Right lobe of liver (tissue), 4 donors: ENCODE measurements around the gene CYP11A1.

Experiments
- POLR2A ChIP-seq: fragments of 450-650 bp; IDR thresholded peaks from one replicate; pipeline ENCODE4 v1.6.1; 2017; ENCODE audit warnings: antibody characterized with exemption, mild to moderate bottlenecking
- TF ChIP-seq, protein P1 (sequence below), 4 donors: fragments of 200-600 bp in 3 of 4; fragments of 450-650 bp in 1 of 4; IDR thresholded peaks; one replicate each; pipeline versions ENCODE4 v1.5.1 to v1.8.0; 2016 to 2022; ENCODE audit warnings: antibody characterized with exemption in 4 of 4, mild to moderate bottlenecking in 2 of 4
- donor health status: DM: no; HTN: no; CAD: no.
- donor health status: DM: no; HTN: no; CAD: no.
- donor health status: DM: no; HTN: yes; CAD: no.

DNA sequence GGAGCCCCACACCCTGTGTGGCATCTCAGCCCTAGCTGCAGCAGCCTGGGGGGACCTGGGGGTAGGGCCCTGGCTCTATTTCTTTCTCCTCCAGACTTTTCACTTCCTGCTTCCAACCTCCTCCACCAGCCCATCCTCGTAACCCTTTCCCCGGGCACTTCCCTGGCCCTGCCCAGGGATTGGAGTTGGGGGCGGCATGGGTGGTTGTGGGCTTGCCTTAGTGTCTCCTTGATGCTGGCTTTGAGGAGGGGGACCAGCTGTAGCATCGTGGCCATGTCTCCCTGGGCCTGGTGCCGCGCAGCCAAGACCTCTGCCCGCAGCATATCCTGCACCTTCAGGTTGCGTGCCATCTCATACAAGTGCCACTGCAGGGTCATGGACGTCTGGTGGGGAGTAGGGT, 28.1 kb downstream of the CYP11A1 start:
- TF ChIP-seq, protein P1, sequence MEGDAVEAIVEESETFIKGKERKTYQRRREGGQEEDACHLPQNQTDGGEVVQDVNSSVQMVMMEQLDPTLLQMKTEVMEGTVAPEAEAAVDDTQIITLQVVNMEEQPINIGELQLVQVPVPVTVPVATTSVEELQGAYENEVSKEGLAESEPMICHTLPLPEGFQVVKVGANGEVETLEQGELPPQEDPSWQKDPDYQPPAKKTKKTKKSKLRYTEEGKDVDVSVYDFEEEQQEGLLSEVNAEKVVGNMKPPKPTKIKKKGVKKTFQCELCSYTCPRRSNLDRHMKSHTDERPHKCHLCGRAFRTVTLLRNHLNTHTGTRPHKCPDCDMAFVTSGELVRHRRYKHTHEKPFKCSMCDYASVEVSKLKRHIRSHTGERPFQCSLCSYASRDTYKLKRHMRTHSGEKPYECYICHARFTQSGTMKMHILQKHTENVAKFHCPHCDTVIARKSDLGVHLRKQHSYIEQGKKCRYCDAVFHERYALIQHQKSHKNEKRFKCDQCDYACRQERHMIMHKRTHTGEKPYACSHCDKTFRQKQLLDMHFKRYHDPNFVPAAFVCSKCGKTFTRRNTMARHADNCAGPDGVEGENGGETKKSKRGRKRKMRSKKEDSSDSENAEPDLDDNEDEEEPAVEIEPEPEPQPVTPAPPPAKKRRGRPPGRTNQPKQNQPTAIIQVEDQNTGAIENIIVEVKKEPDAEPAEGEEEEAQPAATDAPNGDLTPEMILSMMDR (IDR thresholded peaks at IDR 0.05) = no peak
- no peak for TF ChIP-seq POLR2A
